DND-41 (cell line): ENCODE results near the gene LMNTD1.

Source experiments
- ATAC-seq: fragments of 200-7000 bp; cut with Tn5 transposase; 3 replicates; pipeline ENCODE4 v1.9.1; 2021; ENCODE audit warnings: low read depth; ENCODE audit not compliant: insufficient read depth
- DNase-seq: peaks from one replicate; pipeline ENCODE4 v3.0.0-alpha.2; 2020
- H2AFZ ChIP-seq: 2 replicates; pipeline ENCODE4 v1.6.0; 2012; ENCODE audit warnings: low read depth, low read length
- H3K27ac ChIP-seq: 2 replicates; pipeline ENCODE4 v1.5.1; 2012; ENCODE audit warnings: low read length, inconsistent platforms
- H3K27me3 ChIP-seq: fragments of 200-600 bp; sonication (generic); 2 replicates; pipeline ENCODE4 v1.6.0; 2012; ENCODE audit warnings: low read length, mild to moderate bottlenecking, inconsistent platforms; ENCODE audit not compliant: insufficient read depth, poor library complexity
- H3K36me3 ChIP-seq: 2 replicates; pipeline ENCODE4 v1.5.1; 2012; ENCODE audit warnings: low read length, inconsistent platforms; ENCODE audit not compliant: insufficient read depth
- H3K4me1 ChIP-seq: 2 replicates; pipeline ENCODE4 v1.5.1; 2012; ENCODE audit warnings: mild to moderate bottlenecking, low read length; ENCODE audit not compliant: insufficient read depth
- H3K4me2 ChIP-seq: 2 replicates; pipeline ENCODE4 v1.6.0; 2012; ENCODE audit warnings: mild to moderate bottlenecking, moderate library complexity, low read length, inconsistent platforms; ENCODE audit not compliant: insufficient read depth
- H3K4me3 ChIP-seq, 2 experiments: fragments of 200-600 bp in 1 of 2; shearing (Covaris generic) in 1 of 2; 2 replicates each; pipeline ENCODE4 v1.5.1; 2012 to 2016; ENCODE audit warnings: inconsistent platforms in 2 of 2, low read length in 2 of 2, mild to moderate bottlenecking in 2 of 2, low read depth in 1 of 2, moderate library complexity in 1 of 2
- H3K79me2 ChIP-seq: 2 replicates; pipeline ENCODE4 v1.6.0; 2012; ENCODE audit warnings: low read length, inconsistent platforms; ENCODE audit not compliant: insufficient read depth
- H3K9ac ChIP-seq: 2 replicates; pipeline ENCODE4 v1.6.0; 2012; ENCODE audit warnings: low read depth, mild to moderate bottlenecking, inconsistent platforms, low read length, moderate library complexity
- H3K9me3 ChIP-seq: 2 replicates; pipeline ENCODE4 v1.5.1; 2012; ENCODE audit warnings: low read length, moderate library complexity, mild to moderate bottlenecking, inconsistent platforms; ENCODE audit not compliant: insufficient read depth, severe bottlenecking
- H4K20me1 ChIP-seq: 2 replicates; pipeline ENCODE4 v1.6.0; 2012; ENCODE audit warnings: low read length; ENCODE audit not compliant: insufficient read depth
- EZH2 ChIP-seq: IDR thresholded peaks from 3 replicates; pipeline ENCODE4 v1.6.1; 2012; ENCODE audit warnings: borderline replicate concordance, low read depth, mild to moderate bottlenecking, moderate library complexity, low read length, inconsistent platforms; ENCODE audit not compliant: severe bottlenecking
- TF ChIP-seq, protein P1 (sequence below): IDR thresholded peaks from 2 replicates; pipeline ENCODE4 v1.5.1; 2012; ENCODE audit warnings: borderline replicate concordance, low read length, moderate library complexity, mild to moderate bottlenecking; ENCODE audit not compliant: poor library complexity, severe bottlenecking; ENCODE audit errors: extremely low read depth

LMNTD1 gene

DNA sequence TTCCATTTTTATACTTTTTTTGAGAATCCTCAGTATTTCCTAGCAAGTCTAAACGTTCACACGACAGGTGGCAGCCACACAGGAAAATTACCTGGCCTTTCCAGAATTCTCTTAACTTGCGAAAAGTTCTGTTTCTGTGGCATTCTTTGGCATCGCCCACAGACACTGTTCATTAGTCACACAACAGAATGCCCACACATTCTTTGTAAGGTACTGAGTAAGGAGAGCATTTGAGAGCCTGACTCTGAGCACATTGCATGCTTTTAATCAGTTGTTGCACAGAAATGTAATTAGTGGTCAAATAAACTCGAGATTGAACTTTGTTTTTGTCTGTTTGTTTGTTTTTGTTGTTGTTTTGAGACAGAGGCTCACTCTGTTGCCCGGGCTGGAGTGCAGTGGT is 52.4 kb downstream of the LMNTD1 start:
- Histone ChIP-seq H3K27ac (no peak overlapping the region), H3K4me1 (no peaks in the 10 kb centered on the region), H4K20me1 (no peaks in the 10 kb centered on the region), H2AFZ (no peak overlapping the region), H3K9ac (no peak overlapping the region), H3K79me2 (no peaks in the 10 kb centered on the region), H3K27me3 (no peaks in the 10 kb centered on the region), H3K36me3 (no peaks in the 10 kb centered on the region), H3K9me3 (no peaks in the 10 kb centered on the region), H3K4me3 (no peak overlapping the region), H3K4me2 (no peak overlapping the region)
- no peak for ATAC-seq
- no peak for TF ChIP-seq EZH2
- TF ChIP-seq, protein P1, sequence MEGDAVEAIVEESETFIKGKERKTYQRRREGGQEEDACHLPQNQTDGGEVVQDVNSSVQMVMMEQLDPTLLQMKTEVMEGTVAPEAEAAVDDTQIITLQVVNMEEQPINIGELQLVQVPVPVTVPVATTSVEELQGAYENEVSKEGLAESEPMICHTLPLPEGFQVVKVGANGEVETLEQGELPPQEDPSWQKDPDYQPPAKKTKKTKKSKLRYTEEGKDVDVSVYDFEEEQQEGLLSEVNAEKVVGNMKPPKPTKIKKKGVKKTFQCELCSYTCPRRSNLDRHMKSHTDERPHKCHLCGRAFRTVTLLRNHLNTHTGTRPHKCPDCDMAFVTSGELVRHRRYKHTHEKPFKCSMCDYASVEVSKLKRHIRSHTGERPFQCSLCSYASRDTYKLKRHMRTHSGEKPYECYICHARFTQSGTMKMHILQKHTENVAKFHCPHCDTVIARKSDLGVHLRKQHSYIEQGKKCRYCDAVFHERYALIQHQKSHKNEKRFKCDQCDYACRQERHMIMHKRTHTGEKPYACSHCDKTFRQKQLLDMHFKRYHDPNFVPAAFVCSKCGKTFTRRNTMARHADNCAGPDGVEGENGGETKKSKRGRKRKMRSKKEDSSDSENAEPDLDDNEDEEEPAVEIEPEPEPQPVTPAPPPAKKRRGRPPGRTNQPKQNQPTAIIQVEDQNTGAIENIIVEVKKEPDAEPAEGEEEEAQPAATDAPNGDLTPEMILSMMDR, result no peak
- no peak for DNase-seq

DNA sequence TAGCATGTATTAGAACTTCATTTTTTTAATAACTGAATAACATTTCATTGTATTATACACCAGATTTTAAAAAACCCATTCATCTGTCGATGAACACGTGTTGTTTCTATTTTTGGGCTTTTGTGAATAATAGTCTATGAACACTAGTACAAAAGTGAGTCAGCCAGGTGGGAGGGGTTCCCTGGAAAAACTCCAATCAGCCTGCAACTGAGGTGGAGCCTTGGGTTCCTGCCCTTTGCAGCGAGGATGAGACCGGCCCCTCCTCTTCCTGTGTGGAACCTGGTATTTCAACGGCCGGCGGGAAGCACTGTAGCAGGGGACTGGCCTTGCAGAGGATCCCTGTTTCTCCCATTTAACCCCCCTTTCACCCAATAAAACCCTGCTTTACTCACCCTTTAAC is 56.1 kb downstream of the LMNTD1 start:
- Histone ChIP-seq H3K27me3 (no peaks in the 10 kb centered on the region), H4K20me1 (no peaks in the 10 kb centered on the region), H3K4me2 (no peak overlapping the region), H3K4me1 (no peaks in the 10 kb centered on the region), H3K4me3 (no peak overlapping the region), H3K9ac (no peak overlapping the region), H3K79me2 (no peaks in the 10 kb centered on the region), H3K9me3 (no peaks in the 10 kb centered on the region), H2AFZ (no peak overlapping the region), H3K27ac (no peak overlapping the region), H3K36me3 (no peaks in the 10 kb centered on the region)
- no peak for ATAC-seq
- no peak for TF ChIP-seq EZH2
- TF ChIP-seq, protein P1, result no peak
- no peak for DNase-seq

DNA sequence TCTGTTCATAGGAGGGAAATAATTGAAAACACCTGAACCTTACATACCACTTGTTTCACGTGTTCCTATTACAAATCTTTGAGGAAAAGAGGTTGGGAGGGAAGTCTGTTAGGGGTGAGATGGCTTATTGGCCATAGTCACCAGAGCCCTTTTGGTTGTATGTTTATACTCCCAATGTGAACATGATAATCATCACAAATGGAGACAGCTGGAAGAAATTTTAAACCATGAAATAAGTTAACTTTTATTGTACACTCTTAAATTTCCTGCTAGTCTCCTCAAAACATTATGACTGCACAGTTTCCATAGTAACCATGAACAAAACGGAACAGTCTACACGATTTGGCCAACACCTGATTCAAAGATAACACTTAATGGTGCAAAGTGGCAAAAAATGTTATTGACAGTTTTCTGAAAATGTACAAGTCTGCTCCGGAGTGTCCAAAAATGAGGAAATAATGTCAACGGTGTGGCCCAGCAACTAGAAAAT is 56.9 kb downstream of the LMNTD1 start:
- H3K36me3 ChIP-seq, result no peaks in the 10 kb centered on the region
- H3K4me2 ChIP-seq, result no peak overlapping the region
- no peaks in the 10 kb centered on the region for H3K4me1 ChIP-seq
- TF ChIP-seq EZH2, result no peak
- TF ChIP-seq, protein P1, result no peak
- no peaks in the 10 kb centered on the region for H4K20me1 ChIP-seq
- no peak overlapping the region for H3K4me3 ChIP-seq
- no peak for DNase-seq
- no peaks in the 10 kb centered on the region for H3K27me3 ChIP-seq
- H3K9ac ChIP-seq, result no peak overlapping the region
- no peaks in the 10 kb centered on the region for H3K79me2 ChIP-seq
- H3K27ac ChIP-seq, result no peak overlapping the region
- H2AFZ ChIP-seq, result no peak overlapping the region
- H3K9me3 ChIP-seq, result no peaks in the 10 kb centered on the region
- no peak for ATAC-seq
